IMR-90 (cell line): ENCODE data around the gene RUFY1. TPM values are rescaled to one million over a fixed set of nuclear protein-coding genes. Genes with fewer than 3 reads are reported as not detected.

Experiments
- ATAC-seq: fragments of 200-7000 bp; cut with Tn5 transposase; 2 replicates; pipeline ENCODE4 v1.9.1; 2020; ENCODE audit warnings: low read depth, mild to moderate bottlenecking, moderate library complexity
- BruUV-seq: library from RNA; stranded (reverse); fragments of 400-500 nt; replicated peaks from 2 replicates; lab custom pipeline; 2021; lab: Mats Ljungman, UMichigan
- CTCF ChIA-PET: fragments of 300-600 bp; formaldehyde crosslinking; extraction: SDS; loops from one replicate; lab custom pipeline; 2021; ENCODE audit warnings: antibody characterized with exemption; lab: Yijun Ruan, JAX
- POLR2A ChIA-PET: fragments of 300-600 bp; sonication (Branson Sonifier 250); formaldehyde crosslinking; loops from one replicate; lab custom pipeline; 2022; ENCODE audit warnings: antibody characterized with exemption; ENCODE audit not compliant: unreplicated experiment; lab: Charles Lee
- DNase-seq: peaks from one replicate; pipeline ENCODE4 v3.0.0; 2013
- H2AFZ ChIP-seq: replicated peaks from 2 replicates; pipeline ENCODE3; 2013; ENCODE audit warnings: low read length, mild to moderate bottlenecking; ENCODE audit not compliant: poor library complexity
- H2AK5ac ChIP-seq: 2 replicates; pipeline ENCODE4 v1.6.1; 2013; ENCODE audit warnings: low read depth, low read length, inconsistent platforms
- H2AK9ac ChIP-seq: replicated peaks from 2 replicates; pipeline ENCODE3; 2013; ENCODE audit warnings: mild to moderate bottlenecking, low read depth, low read length, moderate library complexity; ENCODE audit not compliant: poor library complexity
- H2BK120ac ChIP-seq: 2 replicates; pipeline ENCODE4 v1.6.1; 2013; ENCODE audit warnings: low read depth, low read length, inconsistent platforms
- H2BK15ac ChIP-seq: 3 replicates; pipeline ENCODE4 v1.6.1; 2013; ENCODE audit warnings: low read depth, low read length, inconsistent platforms
- H2BK20ac ChIP-seq: 2 replicates; pipeline ENCODE4 v1.6.1; 2013; ENCODE audit warnings: low read depth, mild to moderate bottlenecking, inconsistent platforms, low read length, moderate library complexity
- H2BK5ac ChIP-seq: 2 replicates; pipeline ENCODE4 v1.6.1; 2013; ENCODE audit warnings: mild to moderate bottlenecking, low read depth, low read length, inconsistent platforms; ENCODE audit not compliant: poor library complexity, severe bottlenecking
- H3K14ac ChIP-seq: replicated peaks from 2 replicates; pipeline ENCODE4 v1.6.1; 2013; ENCODE audit warnings: low read depth, low read length, inconsistent platforms
- H3K18ac ChIP-seq: 2 replicates; pipeline ENCODE4 v1.6.1; 2013; ENCODE audit warnings: low read depth, low read length, control low read depth
- H3K23ac ChIP-seq: 2 replicates; pipeline ENCODE4 v1.6.1; 2013; ENCODE audit warnings: low read depth, low read length, inconsistent platforms
- H3K27ac ChIP-seq: 2 replicates; pipeline ENCODE4 v1.5.1; 2013; ENCODE audit warnings: mild to moderate bottlenecking, control low read depth, low read length; ENCODE audit not compliant: insufficient read depth
- H3K27me3 ChIP-seq: 2 replicates; pipeline ENCODE4 v1.6.1; 2013; ENCODE audit warnings: low read length; ENCODE audit not compliant: control insufficient read depth, insufficient read depth
- H3K36me3 ChIP-seq: 2 replicates; pipeline ENCODE4 v1.6.1; 2013; ENCODE audit warnings: low read length, mixed read lengths; ENCODE audit not compliant: control insufficient read depth, insufficient read depth
- H3K4ac ChIP-seq: 2 replicates; pipeline ENCODE4 v1.6.1; 2013; ENCODE audit warnings: low read depth, low read length, inconsistent platforms
- H3K4me1 ChIP-seq: 2 replicates; pipeline ENCODE4 v1.6.1; 2013; ENCODE audit warnings: low read length, mixed read lengths; ENCODE audit not compliant: control insufficient read depth, insufficient read depth
- H3K4me2 ChIP-seq: 2 replicates; pipeline ENCODE4 v1.6.1; 2013; ENCODE audit warnings: low read depth, mild to moderate bottlenecking, control low read depth, low read length, moderate library complexity
- H3K4me3 ChIP-seq: 2 replicates; pipeline ENCODE4 v1.5.1; 2013; ENCODE audit warnings: low read depth, mild to moderate bottlenecking, control low read depth, low read length, moderate library complexity; ENCODE audit not compliant: insufficient read depth
- H3K56ac ChIP-seq: 2 replicates; pipeline ENCODE4 v1.6.1; 2013; ENCODE audit warnings: low read length, inconsistent platforms; ENCODE audit not compliant: insufficient read depth; ENCODE audit errors: extremely low read depth
- H3K79me1 ChIP-seq, 2 experiments: 2 replicates each; pipeline ENCODE4 v1.6.1; 2013; ENCODE audit warnings: low read length in 2 of 2, inconsistent platforms in 1 of 2, low read depth in 1 of 2
- H3K9ac ChIP-seq: 2 replicates; pipeline ENCODE4 v1.6.1; 2013; ENCODE audit warnings: low read depth, low read length, control low read depth
- H3K9me1 ChIP-seq: 2 replicates; pipeline ENCODE4 v1.6.1; 2013; ENCODE audit warnings: low read length, inconsistent platforms; ENCODE audit not compliant: insufficient read depth
- H3K9me3 ChIP-seq: 2 replicates; pipeline ENCODE4 v1.6.1; 2013; ENCODE audit warnings: low read length; ENCODE audit not compliant: control insufficient read depth, insufficient read depth
- H4K20me1 ChIP-seq: 2 replicates; pipeline ENCODE4 v1.6.1; 2013; ENCODE audit warnings: low read length, inconsistent platforms; ENCODE audit not compliant: insufficient read depth
- H4K5ac ChIP-seq: 2 replicates; pipeline ENCODE4 v1.6.1; 2013; ENCODE audit warnings: mild to moderate bottlenecking, low read depth, low read length, control low read depth
- H4K8ac ChIP-seq, 2 experiments: 2 replicates each; pipeline ENCODE4 v1.6.1; 2013; ENCODE audit warnings: low read depth in 2 of 2, low read length in 2 of 2, control low read depth in 1 of 2, inconsistent platforms in 1 of 2
- H4K91ac ChIP-seq: 2 replicates; pipeline ENCODE4 v1.6.1; 2013; ENCODE audit warnings: low read depth, low read length, inconsistent platforms; ENCODE audit not compliant: insufficient read depth
- BHLHE40 ChIP-seq: fragments of 150-350 bp; IDR thresholded peaks from 2 replicates; pipeline ENCODE4 v1.6.1; 2016; ENCODE audit warnings: mild to moderate bottlenecking, low read depth, low read length
- CEBPB ChIP-seq: IDR thresholded peaks from 2 replicates; pipeline ENCODE4 v1.6.1; 2012; ENCODE audit warnings: low read depth, low read length, improper control_type of control experiment
- FOS ChIP-seq: fragments of 150-350 bp; IDR thresholded peaks from 2 replicates; pipeline ENCODE4 v1.6.1; 2016; ENCODE audit warnings: low read depth, low read length
- MAFK ChIP-seq: IDR thresholded peaks from 2 replicates; pipeline ENCODE4 v1.6.1; 2012; ENCODE audit warnings: low read depth, low read length, improper control_type of control experiment
- MAZ ChIP-seq: IDR thresholded peaks from 2 replicates; pipeline ENCODE4 v1.6.1; 2012; ENCODE audit warnings: low read depth, mild to moderate bottlenecking, low read length, improper control_type of control experiment, moderate library complexity, borderline replicate concordance
- MXI1 ChIP-seq: IDR thresholded peaks from 2 replicates; pipeline ENCODE4 v1.6.1; 2012; ENCODE audit warnings: low read depth, mild to moderate bottlenecking, low read length, moderate library complexity, borderline replicate concordance
- NFE2L2 ChIP-seq: fragments of 150-350 bp; IDR thresholded peaks from 2 replicates; pipeline ENCODE4 v1.6.1; 2016; ENCODE audit warnings: low read depth, mild to moderate bottlenecking, low read length
- POLR2A ChIP-seq: IDR thresholded peaks from 2 replicates; pipeline ENCODE4 v1.6.1; 2012; ENCODE audit warnings: mild to moderate bottlenecking, low read depth, low read length
- RAD21 ChIP-seq: IDR thresholded peaks from 2 replicates; pipeline ENCODE4 v1.6.1; 2012; ENCODE audit warnings: low read length, improper control_type of control experiment
- RCOR1 ChIP-seq: IDR thresholded peaks from 2 replicates; pipeline ENCODE4 v1.6.1; 2012; ENCODE audit warnings: mild to moderate bottlenecking, low read length, improper control_type of control experiment; ENCODE audit not compliant: insufficient replicate concordance
- RFX5 ChIP-seq: IDR thresholded peaks from 2 replicates; pipeline ENCODE4 v1.8.0; 2012; ENCODE audit warnings: low read depth, mild to moderate bottlenecking, low read length, moderate library complexity
- SMC3 ChIP-seq: fragments of 150-350 bp; IDR thresholded peaks from 2 replicates; pipeline ENCODE4 v1.6.1; 2016; ENCODE audit warnings: low read depth, mild to moderate bottlenecking, antibody characterized with exemption, low read length, moderate library complexity
- whole genome bisulfite sequencing, 2 experiments: methylation state at CpG; one replicate each; pipeline versions ENCODE4 v1.1.5 to v1.1.7; 2013; ENCODE audit warnings: missing lambda C conversion rate in 2 of 2; ENCODE audit not compliant: insufficient read length in 1 of 2; ENCODE audit errors: extremely low coverage in 2 of 2; 5-methylcytosine and 5-hydroxymethylcytosine counted together
- dilution Hi-C: fragments of 300-500 bp; cut with HindIII; formaldehyde crosslinking; loops from one replicate; pipeline ENCODE4 v1.14.3; 2018; ENCODE audit warnings: low sequenced_read_pairs; ENCODE audit not compliant: unreplicated experiment
- in situ Hi-C: fragments of 300-500 bp; cut with MboI; formaldehyde crosslinking; loops from 3 replicates; pipeline ENCODE4 v1.14.3; 2019; ENCODE audit warnings: low sequenced_read_pairs, inconsistent platforms, mixed read lengths
- intact Hi-C: fragments of 100-400 bp; cut with micrococcal nuclease; formaldehyde crosslinking; loops from 2 replicates; pipeline ENCODE4 v1.10.0; 2022
- polyA plus RNA-seq, 3 experiments: library from polyadenylated mRNA; depleted of rRNA; stranded (reverse); fragments of >200 nt; gene quantifications; 2 replicates each; pipeline ENCODE4 v1.2.3, GENCODE V29; 2012; ENCODE audit warnings: low replicate concordance in 1 of 3
- total RNA-seq: library from RNA; depleted of rRNA; stranded (reverse); fragments of >200 nt; gene quantifications from 2 replicates; pipeline ENCODE4 v1.2.3, GENCODE V29; 2012
- TF ChIP-seq, protein P1 (sequence below): conservative IDR thresholded peaks from 2 replicates; pipeline ENCODE4 v1.5.1; 2012; ENCODE audit warnings: mild to moderate bottlenecking, low read depth, low read length, improper control_type of control experiment
- TF ChIP-seq, protein P2 (sequence below): fragments of 150-350 bp; IDR thresholded peaks from 2 replicates; pipeline ENCODE4 v1.6.1; 2017; ENCODE audit warnings: mild to moderate bottlenecking, antibody characterized with exemption, low read length, low read depth
- TF ChIP-seq, protein P3 (sequence below): fragments of 150-350 bp; IDR thresholded peaks from 2 replicates; pipeline ENCODE4 v1.6.1; 2016; ENCODE audit warnings: low read depth, mild to moderate bottlenecking, low read length, moderate library complexity, borderline replicate concordance

Gene RUFY1
- total and polyA plus RNA-seq, 2 of the 4 experiments (the other 2 are of a cell fraction): 19.5 to 21.8 TPM

DNA sequence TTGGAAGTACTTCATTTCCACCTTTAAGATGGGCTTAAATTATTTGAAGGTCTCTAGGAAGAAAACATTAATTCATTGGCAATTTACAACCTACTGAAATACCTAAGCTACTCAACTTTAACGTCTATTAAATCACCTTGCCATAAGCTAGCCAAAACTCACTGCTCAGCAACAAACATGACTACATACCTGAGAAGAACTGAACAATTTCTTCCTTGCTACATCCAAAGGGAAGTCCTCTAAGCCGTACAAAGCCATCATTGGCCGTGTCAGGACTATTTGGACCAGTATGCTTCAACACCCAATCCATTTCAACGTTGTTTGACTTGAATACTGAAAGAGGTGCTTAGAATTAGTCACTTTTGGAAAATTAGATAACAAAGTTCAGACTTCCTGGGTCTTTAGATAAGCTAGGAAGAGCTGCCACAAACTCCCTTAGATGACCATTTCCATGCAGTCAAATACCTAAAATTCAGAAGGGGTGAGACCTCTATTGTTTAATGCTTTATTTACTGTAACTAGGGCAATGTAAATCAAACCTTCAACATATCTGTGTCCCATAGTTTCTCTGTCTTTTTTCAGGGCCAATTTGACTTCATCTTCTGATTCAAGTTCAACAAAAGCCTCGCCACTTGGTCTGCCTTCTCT, 70.5 kb downstream of the RUFY1 start:
- in situ Hi-C loops (no loop called here), dilution Hi-C loops (no loop called here)
- peaks cover 12% of the 10 kb centered on the region for H3K4me1 ChIP-seq
- no peak for TF ChIP-seq NFE2L2
- TF ChIP-seq FOS: no peak
- no peak for TF ChIP-seq MXI1
- TF ChIP-seq, protein P1, sequence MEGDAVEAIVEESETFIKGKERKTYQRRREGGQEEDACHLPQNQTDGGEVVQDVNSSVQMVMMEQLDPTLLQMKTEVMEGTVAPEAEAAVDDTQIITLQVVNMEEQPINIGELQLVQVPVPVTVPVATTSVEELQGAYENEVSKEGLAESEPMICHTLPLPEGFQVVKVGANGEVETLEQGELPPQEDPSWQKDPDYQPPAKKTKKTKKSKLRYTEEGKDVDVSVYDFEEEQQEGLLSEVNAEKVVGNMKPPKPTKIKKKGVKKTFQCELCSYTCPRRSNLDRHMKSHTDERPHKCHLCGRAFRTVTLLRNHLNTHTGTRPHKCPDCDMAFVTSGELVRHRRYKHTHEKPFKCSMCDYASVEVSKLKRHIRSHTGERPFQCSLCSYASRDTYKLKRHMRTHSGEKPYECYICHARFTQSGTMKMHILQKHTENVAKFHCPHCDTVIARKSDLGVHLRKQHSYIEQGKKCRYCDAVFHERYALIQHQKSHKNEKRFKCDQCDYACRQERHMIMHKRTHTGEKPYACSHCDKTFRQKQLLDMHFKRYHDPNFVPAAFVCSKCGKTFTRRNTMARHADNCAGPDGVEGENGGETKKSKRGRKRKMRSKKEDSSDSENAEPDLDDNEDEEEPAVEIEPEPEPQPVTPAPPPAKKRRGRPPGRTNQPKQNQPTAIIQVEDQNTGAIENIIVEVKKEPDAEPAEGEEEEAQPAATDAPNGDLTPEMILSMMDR: no peak
- TF ChIP-seq, protein P2, sequence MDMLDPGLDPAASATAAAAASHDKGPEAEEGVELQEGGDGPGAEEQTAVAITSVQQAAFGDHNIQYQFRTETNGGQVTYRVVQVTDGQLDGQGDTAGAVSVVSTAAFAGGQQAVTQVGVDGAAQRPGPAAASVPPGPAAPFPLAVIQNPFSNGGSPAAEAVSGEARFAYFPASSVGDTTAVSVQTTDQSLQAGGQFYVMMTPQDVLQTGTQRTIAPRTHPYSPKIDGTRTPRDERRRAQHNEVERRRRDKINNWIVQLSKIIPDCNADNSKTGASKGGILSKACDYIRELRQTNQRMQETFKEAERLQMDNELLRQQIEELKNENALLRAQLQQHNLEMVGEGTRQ: no peak
- TF ChIP-seq POLR2A: no peak
- no peak for TF ChIP-seq RCOR1
- TF ChIP-seq MAFK: no peak
- no peak for TF ChIP-seq RAD21
- TF ChIP-seq BHLHE40: no peak
- no peak for TF ChIP-seq MAZ
- TF ChIP-seq, protein P3, sequence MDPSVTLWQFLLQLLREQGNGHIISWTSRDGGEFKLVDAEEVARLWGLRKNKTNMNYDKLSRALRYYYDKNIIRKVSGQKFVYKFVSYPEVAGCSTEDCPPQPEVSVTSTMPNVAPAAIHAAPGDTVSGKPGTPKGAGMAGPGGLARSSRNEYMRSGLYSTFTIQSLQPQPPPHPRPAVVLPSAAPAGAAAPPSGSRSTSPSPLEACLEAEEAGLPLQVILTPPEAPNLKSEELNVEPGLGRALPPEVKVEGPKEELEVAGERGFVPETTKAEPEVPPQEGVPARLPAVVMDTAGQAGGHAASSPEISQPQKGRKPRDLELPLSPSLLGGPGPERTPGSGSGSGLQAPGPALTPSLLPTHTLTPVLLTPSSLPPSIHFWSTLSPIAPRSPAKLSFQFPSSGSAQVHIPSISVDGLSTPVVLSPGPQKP: no peak
- no peak for TF ChIP-seq CEBPB
- TF ChIP-seq SMC3: no peak
- no peak for TF ChIP-seq RFX5

More for the DNA sequence above, 70.5 kb downstream of the RUFY1 start:
- 20% methylated on average over 1 of the region's 5 CpGs; no CpG with 5 or more reads in 1 of the 2 experiments for WGBS, 2 experiments
- Histone ChIP-seq H3K23ac (peak overlapping the region; percentile 81), H2AK9ac (no peak overlapping the region), H3K79me1 (peaks cover 13 to 41% of the 10 kb centered on the region in 2 experiments; a peak in 3 of 4 replicates), H3K4me3 (peak overlapping the region; percentile 27), H3K4ac (no peak overlapping the region), H4K20me1 (peaks cover 76% of the 10 kb centered on the region), H2BK20ac (no peak overlapping the region), H4K8ac (no peak overlapping the region), H2AK5ac (no peak overlapping the region), H3K36me3 (peaks cover 49% of the 10 kb centered on the region), H4K5ac (no peak overlapping the region), H3K9ac (peak overlapping the region; percentile 80; the same call in 1 of the 2 replicates), H3K56ac (peak overlapping the region; percentile 2; the same call in 1 of the 2 replicates), H3K27ac (no peak overlapping the region), H3K14ac (no peak overlapping the region), H3K9me3 (no peaks in the 10 kb centered on the region), H3K4me2 (peak overlapping the region; percentile 98), H3K27me3 (no peaks in the 10 kb centered on the region), H2AFZ (no peak overlapping the region), H2BK15ac (no peak overlapping the region), H4K91ac (no peak overlapping the region), H2BK120ac (no peak overlapping the region), H2BK5ac (no peak overlapping the region), H3K18ac (no peak overlapping the region), H3K9me1 (peaks cover 10% of the 10 kb centered on the region; the same call in 1 of the 2 replicates)
- ATAC-seq: no peak
- no peak for DNase-seq
- intact Hi-C loops: loop anchor here (5.0 kb wide), 2 partner anchors 76 to 201 kb away; partner anchors contain the start of genes CANX and SQSTM1
- POLR2A ChIA-PET: interaction anchor here (0.6 kb wide), 1 partner anchor 33 kb away, joined by 3 read pairs; no protein-coding TSS in a partner anchor
- no TSS peak for BruUV-seq
- CTCF ChIA-PET: interaction anchor here (1.1 to 2.1 kb wide), 2 partner anchors 9 to 48 kb away, joined by 4 to 7 read pairs; no protein-coding TSS in a partner anchor
